ENCODE results near the gene NDFIP2. TPM values are rescaled to one million over a fixed set of nuclear protein-coding genes. Genes with fewer than 3 reads are reported as not detected.

The NDFIP2 gene, protein sequence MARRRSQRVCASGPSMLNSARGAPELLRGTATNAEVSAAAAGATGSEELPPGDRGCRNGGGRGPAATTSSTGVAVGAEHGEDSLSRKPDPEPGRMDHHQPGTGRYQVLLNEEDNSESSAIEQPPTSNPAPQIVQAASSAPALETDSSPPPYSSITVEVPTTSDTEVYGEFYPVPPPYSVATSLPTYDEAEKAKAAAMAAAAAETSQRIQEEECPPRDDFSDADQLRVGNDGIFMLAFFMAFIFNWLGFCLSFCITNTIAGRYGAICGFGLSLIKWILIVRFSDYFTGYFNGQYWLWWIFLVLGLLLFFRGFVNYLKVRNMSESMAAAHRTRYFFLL
- total RNA-seq = 110 TPM

GRCh38 chr13:79480954-79481684, at the start of gene NDFIP2:
NDFIP2 (plus strand) TSS chr13:79481155; CDS start chr13:79481204, 49 bp downstream.
- peak; percentile 88 for ATAC-seq

- no peak for ATAC-seq
These were observed 48.9 kb upstream of the NDFIP2 start for GRCh38 chr13:79432086-79432485.

DNA sequence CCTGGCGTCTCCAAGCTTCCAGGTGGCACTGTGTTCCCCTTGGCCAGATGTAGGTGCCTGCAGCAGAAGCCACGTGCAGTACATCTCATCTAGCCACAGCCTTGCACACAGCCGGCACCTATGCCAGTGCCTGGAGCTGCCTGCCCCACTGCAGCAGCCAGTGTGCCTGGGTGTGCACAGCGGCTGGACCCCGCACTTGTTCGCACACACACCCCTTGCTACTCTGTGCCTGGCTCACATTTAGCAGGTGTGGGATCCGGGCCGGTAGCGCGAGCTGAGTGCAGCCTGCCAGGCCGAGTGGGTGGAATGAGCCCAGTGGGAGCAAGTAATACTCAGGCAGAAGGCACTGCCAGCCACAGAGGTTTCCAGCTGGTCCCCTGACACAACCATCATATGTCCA, 48.0 kb upstream of the NDFIP2 start:
- no peak for ATAC-seq

- ATAC-seq = no peak
These were observed 46.4 kb upstream of the NDFIP2 start for GRCh38 chr13:79434556-79434955.

- no peak for ATAC-seq
These were observed 45.4 kb upstream of the NDFIP2 start for GRCh38 chr13:79435561-79435990.

DNA sequence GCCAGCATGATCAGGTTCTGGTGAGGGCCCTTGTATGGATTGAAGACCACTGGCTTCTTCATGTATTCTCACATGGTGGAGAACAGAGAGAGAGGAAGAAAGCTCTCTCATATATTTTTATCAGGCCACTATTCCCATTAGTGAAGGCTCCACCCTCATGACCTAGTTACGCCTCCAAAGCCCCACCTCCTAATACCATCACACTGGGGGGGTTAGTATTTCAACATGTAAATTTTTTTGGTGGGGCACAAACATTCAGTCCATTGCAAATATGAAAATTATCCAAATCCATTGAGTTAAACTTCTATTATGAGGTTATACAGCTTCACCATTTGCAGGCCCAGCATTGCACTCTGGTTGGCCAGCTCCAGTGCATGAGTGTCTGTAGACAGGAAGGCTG, 41.7 kb upstream of the NDFIP2 start:
- no peak for ATAC-seq

- ATAC-seq = peak; percentile 32
These were observed 39.9 kb upstream of the NDFIP2 start for GRCh38 chr13:79440958-79441528.

- ATAC-seq = no peak
These were observed 38.7 kb upstream of the NDFIP2 start for GRCh38 chr13:79442221-79442620.

DNA sequence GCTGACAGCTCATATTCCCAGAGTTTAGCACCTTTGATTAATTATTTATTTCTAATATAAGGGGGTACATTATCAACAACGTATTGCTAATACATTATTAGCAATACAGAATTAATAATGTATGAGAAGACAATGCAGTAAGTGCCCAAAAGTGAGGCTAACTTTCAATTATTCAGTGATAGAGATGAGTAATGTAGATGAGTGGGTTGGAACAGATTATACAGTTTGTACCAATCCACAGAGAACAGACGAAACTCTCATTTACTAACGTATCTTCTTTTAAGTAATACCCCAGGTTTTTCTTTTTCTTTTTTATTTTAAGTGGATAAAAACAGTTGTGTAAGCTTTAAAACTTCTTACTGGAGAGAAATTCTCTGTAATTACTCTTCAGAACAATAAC, 38.2 kb upstream of the NDFIP2 start:
- no peak for ATAC-seq

- no peak for ATAC-seq
These were observed 34.8 kb upstream of the NDFIP2 start for GRCh38 chr13:79445968-79446645.

- no peak for ATAC-seq
These were observed 33.8 kb upstream of the NDFIP2 start for GRCh38 chr13:79447141-79447540.

DNA sequence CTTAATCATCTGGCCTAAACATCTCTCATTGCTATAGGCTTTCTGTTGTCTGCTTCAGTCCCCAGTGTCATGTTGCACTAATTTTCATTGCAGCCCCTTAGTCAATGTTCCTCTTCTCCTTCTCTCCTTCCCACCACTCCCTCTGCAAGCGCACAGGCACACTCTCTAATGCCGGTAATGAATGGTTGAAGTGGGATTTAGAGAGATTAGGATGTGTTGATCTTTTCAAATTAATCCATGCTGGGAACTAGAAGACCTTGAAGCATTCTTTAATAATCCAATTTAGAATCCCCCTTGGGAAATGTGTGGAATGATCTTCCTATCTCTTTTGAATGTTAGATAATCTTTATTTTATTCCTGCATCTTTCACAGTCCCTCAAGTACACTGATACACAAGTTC, 33.2 kb upstream of the NDFIP2 start:
- ATAC-seq = no peak

GRCh38 chr13:79448413-79448812, 32.5 kb upstream of the NDFIP2 start:
- peak; percentile 82 for ATAC-seq

- ATAC-seq = no peak
These were observed 30.8 kb upstream of the NDFIP2 start for GRCh38 chr13:79450110-79450509.

GRCh38 chr13:79451500-79451962, 29.4 kb upstream of the NDFIP2 start:
- ATAC-seq = peak; percentile 35

- ATAC-seq = no peak
These were observed 28.6 kb upstream of the NDFIP2 start for GRCh38 chr13:79452239-79452913.

DNA sequence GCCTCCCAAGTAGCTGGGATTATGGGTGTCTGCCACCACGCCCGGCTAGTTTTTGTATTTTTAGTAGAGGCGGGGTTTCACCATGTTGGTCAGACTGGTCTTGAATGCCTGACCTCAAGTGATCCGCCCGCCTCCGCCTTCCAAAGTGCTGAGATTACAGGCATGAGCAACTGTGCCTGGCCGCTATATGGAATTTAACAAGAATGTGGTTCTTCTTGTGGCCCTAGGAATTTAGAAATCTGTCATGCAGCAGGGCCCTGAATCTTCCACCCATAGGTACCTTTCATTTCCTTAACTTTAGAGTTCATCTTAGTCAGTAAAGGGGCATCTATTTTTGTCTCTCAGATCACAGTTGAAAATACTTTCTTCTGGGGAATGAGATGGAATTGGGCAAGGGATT, 25.6 kb upstream of the NDFIP2 start:
- ATAC-seq = peak; percentile 62

GRCh38 chr13:79456051-79456450, 24.9 kb upstream of the NDFIP2 start:
- no peak for ATAC-seq

DNA sequence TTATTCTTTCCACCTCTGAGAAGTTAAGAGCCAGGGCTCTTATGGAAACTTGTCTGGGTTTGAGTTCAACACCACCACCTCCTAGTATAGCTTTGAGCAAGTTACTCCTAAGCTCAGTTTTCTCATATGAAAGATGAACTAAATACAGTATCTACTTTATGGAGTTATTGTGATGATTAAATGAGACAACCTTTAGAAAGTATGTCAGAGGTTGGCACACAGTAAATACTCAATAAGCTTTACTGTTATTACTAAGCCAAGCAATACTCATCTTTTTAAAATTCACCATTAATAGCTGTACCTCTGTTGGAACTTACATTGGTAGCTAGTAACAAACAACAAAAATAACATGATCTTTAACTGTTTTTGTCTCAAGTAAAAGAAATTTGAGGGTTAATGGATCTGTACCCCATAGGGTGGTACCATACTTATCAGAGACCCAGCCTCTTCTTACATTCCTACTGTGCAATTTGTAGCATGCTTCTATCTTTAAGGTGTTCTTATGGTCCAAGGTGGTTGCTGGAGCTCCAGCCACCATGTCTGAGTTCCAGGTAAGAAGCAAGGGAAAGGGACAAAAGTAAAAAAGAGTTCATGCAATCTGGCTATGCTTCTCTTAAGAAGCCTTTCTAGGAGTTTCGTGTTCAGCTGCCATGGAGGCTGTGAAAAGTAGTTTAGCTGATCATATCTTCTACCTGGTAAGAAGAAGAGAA, 24.1 kb upstream of the NDFIP2 start:
- ATAC-seq = no peak

DNA sequence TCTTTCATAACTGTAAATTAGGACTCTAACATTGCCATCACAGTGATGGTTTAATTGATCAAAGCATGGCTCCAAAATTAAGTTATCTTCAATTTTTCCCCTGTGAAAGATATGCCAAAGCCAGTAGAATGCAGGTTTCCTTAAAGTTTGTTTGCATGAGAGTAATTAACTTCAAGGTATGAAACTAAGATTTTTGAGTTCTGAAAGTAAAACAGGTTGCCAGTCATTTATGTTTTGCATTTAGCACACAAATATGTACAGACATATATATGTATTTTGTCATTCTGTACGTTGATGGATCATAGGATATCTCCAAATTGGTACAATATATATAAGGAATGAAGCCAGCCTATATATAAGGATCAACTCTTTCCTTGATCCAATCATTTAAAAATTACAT, 23.6 kb upstream of the NDFIP2 start:
- no peak for ATAC-seq

- peak; percentile 69 for ATAC-seq
These were observed 23.0 kb upstream of the NDFIP2 start for GRCh38 chr13:79457948-79458347.

DNA sequence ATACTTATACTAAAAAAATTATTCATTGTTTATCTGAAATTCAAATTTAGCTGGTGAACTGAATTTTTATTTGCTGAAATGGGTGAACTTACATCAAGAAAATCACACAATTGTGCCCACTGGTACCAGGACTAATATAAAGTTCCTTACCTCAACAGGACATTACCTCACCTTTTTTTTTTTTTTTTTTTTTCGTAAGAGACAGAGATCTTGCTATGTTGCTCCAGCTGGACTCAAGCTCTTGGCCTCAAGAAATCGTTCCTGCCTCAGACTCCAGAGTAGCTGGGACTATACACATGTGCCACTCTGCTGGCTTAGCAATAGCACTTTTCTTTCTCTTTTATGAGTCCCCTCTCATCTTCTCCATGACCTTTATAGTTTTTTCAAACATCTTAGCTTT, 22.5 kb upstream of the NDFIP2 start:
- no peak for ATAC-seq
